ENCODE data around the gene PTPRCAP. TPM values are rescaled to one million over a fixed set of nuclear protein-coding genes. Genes with fewer than 3 reads are reported as not detected.
A peak's percentile ranks its signal among the peaks of the same experiment; 100 is the strongest.

PTPRCAP gene
- total RNA-seq, 2 experiments from 2014 or later: 93.5 to 97.4 TPM

DNA sequence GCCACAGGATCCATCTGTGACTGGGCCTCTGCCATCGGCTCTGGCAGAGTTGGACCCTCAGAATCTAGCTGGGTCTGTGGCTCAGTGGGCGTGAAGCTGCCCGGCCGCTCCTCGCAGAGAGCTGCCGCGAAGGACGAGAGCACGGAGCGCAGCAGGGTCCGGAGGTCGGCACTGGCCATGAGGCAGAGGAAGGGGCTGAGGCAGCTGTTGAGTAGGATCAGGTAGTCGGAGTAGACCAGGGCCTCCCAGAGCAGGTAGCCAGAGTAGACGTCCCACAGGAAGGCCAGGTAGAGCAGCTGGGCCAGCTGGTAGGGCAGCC, 14.1 kb upstream of the PTPRCAP start:
- ChIA-PET POLR2A (interaction anchor here (1.0 to 2.4 kb wide), 3 partner anchors 13 to 32 kb away, joined by 3 to 8 read pairs (median 3); partner anchors contain the start of gene PTPRCAP), CTCF (no interaction called here)
- no peak overlapping the region for H3K27ac Mint-ChIP-seq
- H3K4me3 Mint-ChIP-seq: no peak overlapping the region
- no peak for DNase-seq
- H3K4me1 Mint-ChIP-seq (ENCODE audit: low read depth): peaks cover 28% of the 10 kb centered on the region
- H3K36me3 Mint-ChIP-seq: no peaks in the 10 kb centered on the region
- H3K9me3 Mint-ChIP-seq: no peaks in the 10 kb centered on the region
- intact Hi-C loops (cut with micrococcal nuclease): no loop called here
- no peaks in the 10 kb centered on the region for H3K27me3 Mint-ChIP-seq

DNA sequence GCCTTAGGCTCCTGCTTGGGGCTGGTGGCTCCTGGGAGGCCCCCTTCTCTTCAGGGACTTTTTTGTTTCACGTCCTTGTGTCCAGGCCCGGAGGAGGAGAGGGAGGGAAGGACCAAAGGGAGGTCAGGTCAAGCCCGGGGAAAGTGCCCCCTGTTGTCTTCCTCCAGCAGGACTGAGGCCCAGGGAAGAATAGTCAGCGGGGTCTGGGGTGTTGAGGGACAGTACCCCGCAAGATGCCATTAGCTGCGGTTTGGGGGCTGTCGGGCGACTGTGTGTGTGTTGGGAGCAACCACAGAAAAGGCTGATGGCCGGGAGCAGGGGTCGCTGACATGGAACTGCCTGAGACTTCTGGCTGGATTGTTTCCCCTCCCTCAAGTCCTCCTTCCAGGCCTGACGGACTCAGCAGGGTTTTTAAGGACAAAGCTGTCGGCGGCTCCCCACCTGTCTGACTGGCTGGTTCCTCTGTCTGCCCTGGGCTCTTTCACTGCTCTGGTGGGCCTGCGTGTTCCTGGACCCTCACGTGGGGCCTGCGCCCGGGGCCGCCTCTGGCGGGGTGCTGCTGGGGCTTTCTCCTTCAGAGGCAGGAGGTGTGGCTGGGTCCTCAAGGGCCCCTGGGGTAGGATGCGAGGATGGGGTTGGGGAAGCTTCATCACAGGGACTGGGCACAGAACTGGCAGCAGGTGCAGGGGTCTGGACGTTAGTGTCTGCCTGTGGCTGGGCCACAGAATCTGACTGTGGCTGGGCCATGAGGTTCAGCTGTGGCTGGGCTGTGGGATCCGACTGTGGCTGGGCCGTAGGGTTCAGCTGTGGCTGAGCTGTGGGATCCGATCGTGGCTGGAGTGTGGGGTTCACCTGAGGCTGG, 13.5 kb upstream of the PTPRCAP start:
- intact Hi-C loops (cut with micrococcal nuclease): no loop called here
- H3K9me3 Mint-ChIP-seq: no peaks in the 10 kb centered on the region
- H3K27me3 Mint-ChIP-seq: no peaks in the 10 kb centered on the region
- ChIA-PET CTCF (no interaction called here), POLR2A (interaction anchor here (1.1 to 2.4 kb wide), 3 partner anchors 14 to 49 kb away, joined by 3 to 8 read pairs (median 3); partner anchors contain the start of genes PPP1CA and PTPRCAP)
- no peak overlapping the region for H3K27ac Mint-ChIP-seq
- H3K36me3 Mint-ChIP-seq: no peaks in the 10 kb centered on the region
- H3K4me1 Mint-ChIP-seq (ENCODE audit: low read depth): peaks cover 33% of the 10 kb centered on the region
- H3K4me3 Mint-ChIP-seq: no peak overlapping the region
- no peak for DNase-seq

DNA sequence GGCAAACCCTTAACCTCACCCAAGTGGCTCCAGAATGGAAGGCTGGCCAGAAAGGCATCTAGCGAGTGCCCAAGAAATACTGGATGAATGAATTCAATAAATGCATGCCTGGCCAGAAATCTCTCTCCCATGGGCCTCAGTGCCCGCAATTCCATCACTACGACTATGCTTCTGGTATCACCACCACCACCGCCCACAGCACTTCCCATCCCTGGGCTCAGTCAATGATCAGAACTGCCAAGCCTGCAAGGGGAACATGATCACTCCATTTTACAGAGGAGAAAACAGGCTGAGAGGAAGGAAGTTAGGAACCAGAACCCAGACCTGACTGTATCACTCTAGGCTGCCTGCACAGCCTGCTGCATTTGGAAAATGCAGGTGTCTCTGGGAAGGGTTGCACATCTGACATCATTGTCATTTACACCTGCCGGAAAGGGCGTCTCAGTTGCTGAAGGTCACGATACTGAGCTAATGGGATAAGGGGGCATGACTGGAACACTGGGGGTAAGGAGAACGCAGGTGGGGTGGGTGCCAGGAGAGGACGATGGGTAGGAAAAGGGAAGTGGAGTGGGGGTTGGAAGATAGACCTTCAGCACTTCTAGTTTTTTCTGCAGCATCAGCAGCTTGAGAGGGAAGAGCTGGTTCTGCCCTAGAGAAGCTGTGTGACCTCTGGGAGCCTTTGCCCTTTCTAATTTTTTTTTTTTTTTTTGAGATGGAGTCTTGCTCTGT, 11.8 kb upstream of the PTPRCAP start:
- Mint-ChIP-seq H3K4me1 (ENCODE audit: low read depth) (peaks cover 50% of the 10 kb centered on the region), H3K27me3 (no peaks in the 10 kb centered on the region), H3K27ac (no peak overlapping the region), H3K9me3 (no peaks in the 10 kb centered on the region), H3K4me3 (no peak overlapping the region), H3K36me3 (no peaks in the 10 kb centered on the region)
- ChIA-PET POLR2A (interaction anchor here (0.6 to 2.4 kb wide), 4 partner anchors 12 to 114 kb away, joined by 3 to 8 read pairs (median 4); partner anchors contain the start of genes PPP1CA, PTPRCAP and RPS6KB2), CTCF (interaction anchor here (0.6 kb wide), 1 partner anchor 12 kb away, joined by 3 read pairs; the partner anchor contains the start of gene PTPRCAP)
- intact Hi-C loops (cut with micrococcal nuclease): no loop called here
- no peak for DNase-seq

DNA sequence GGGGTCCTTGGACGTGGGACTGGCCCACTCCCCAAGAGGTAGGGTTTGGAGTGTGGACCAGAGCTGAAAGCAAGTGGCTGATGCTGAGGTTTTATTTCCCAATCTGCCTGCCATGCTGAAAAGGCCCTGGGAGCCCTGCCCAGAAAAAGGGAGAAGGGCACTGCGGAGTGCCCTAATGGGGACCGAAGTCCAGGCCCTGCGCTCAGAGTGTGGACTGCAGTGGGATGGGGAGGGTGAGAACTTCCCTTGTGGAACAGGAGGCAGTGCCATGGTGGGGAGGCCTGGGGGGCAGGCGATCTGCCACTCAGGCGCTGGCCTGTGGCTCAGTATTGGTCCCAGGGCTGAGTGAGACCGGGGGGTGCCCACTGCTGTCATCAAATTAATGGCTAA, 10.7 kb upstream of the PTPRCAP start:
- no peaks in the 10 kb centered on the region for H3K9me3 Mint-ChIP-seq
- ChIA-PET POLR2A (interaction anchor here (1.3 kb wide), 1 partner anchor 11 kb away, joined by 7 read pairs; the partner anchor contains the start of gene PTPRCAP), CTCF (no interaction called here)
- no peaks in the 10 kb centered on the region for H3K27me3 Mint-ChIP-seq
- intact Hi-C loops (cut with micrococcal nuclease): no loop called here
- no peaks in the 10 kb centered on the region for H3K36me3 Mint-ChIP-seq
- no peak for DNase-seq
- H3K4me1 Mint-ChIP-seq (ENCODE audit: low read depth): peaks cover 54% of the 10 kb centered on the region
- no peak overlapping the region for H3K4me3 Mint-ChIP-seq
- H3K27ac Mint-ChIP-seq: no peak overlapping the region

DNA sequence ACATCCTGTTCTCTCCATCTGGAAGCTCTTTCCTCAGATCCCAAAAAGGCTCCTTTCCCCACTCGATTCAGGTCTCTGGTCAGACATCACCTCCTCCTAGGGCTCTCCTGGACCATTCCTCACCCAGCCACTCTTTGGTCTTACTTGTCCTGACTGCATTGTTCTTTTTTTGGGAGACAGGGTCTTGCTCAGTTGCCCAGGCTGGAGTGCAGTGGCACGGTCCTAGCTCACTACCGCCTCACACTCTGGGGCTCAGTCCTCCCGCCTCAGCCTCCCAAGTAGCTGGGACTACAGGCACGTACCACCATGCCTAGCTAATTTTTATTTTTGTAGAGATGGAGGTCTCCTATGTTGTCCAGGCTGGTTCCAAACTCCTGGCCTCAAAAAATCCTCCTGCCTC, 8.0 kb upstream of the PTPRCAP start:
- Mint-ChIP-seq H3K27me3 (no peaks in the 10 kb centered on the region), H3K36me3 (no peaks in the 10 kb centered on the region), H3K4me1 (ENCODE audit: low read depth) (peaks cover 71% of the 10 kb centered on the region), H3K9me3 (no peaks in the 10 kb centered on the region), H3K4me3 (peak overlapping the region; percentile 77), H3K27ac (peak overlapping the region; percentile 79)
- CTCF ChIA-PET: interaction anchor here (0.6 to 1.1 kb wide), 2 partner anchors 44 to 55 kb away, joined by 3 read pairs; partner anchors contain the start of gene PPP1CA
- no peak for DNase-seq
- intact Hi-C loops (cut with micrococcal nuclease): no loop called here
- POLR2A ChIA-PET: interaction anchor here (0.6 to 1.0 kb wide), 2 partner anchors 9 to 15 kb away, joined by 3 to 4 read pairs; no protein-coding TSS in a partner anchor

DNA sequence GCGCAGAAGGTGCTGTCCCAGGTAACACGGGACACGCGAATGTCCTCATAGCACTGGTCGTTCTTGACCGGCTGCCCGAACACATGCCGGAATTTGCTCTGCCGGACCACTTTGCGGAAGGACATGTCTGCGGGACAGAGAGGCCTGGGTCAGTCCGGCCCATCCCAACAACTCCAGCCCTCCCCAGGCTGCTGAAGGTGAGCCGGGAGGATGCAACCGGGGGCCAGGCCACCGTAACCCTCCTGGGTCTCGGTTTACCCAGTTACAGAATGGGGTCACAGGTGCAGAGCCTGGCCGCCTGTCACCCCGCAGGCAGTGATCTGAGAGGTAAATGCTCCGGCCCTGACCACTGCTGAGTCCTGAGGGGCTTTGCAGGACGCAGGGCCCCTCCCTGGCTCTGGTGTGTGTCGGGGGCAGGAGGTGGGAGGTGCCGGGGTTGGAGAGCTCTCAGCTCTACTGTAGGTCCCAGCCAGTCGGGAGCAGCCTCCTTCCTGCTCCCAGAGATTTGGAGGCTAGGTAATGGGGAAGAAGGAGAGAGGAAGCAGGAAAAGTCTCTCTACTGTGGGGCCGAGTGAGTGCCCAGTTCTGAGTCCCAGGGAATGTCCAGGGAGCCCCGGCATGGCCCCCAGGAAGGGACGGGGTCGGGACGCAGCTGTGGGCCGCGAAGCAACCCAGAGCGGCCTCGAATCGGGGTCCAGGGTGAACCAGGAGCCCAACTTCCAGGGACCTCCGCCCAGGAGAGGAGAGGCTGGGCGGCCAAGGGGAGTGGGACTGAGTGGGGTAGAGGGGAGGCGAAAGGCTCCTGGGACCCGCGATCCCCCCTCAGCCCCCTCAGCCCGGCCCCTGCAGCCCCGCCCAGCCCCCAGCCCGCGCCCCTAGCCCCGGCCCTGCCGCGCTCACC, 5.3 kb upstream of the PTPRCAP start:
- ChIA-PET POLR2A (interaction anchor here (0.8 to 1.0 kb wide), 2 partner anchors 22 to 43 kb away, joined by 3 read pairs; no protein-coding TSS in a partner anchor), CTCF (interaction anchor here (0.8 kb wide), 1 partner anchor 26 kb away, joined by 3 read pairs; the partner anchor contains the start of gene TMEM134)
- Mint-ChIP-seq H3K36me3 (peaks cover 20% of the 10 kb centered on the region), H3K9me3 (no peaks in the 10 kb centered on the region), H3K4me1 (ENCODE audit: low read depth) (peaks cover 69% of the 10 kb centered on the region), H3K4me3 (peak overlapping the region; percentile 59), H3K27ac (peak overlapping the region; percentile 51), H3K27me3 (no peaks in the 10 kb centered on the region)
- DNase-seq: no peak
- intact Hi-C loops (cut with micrococcal nuclease): no loop called here

DNA sequence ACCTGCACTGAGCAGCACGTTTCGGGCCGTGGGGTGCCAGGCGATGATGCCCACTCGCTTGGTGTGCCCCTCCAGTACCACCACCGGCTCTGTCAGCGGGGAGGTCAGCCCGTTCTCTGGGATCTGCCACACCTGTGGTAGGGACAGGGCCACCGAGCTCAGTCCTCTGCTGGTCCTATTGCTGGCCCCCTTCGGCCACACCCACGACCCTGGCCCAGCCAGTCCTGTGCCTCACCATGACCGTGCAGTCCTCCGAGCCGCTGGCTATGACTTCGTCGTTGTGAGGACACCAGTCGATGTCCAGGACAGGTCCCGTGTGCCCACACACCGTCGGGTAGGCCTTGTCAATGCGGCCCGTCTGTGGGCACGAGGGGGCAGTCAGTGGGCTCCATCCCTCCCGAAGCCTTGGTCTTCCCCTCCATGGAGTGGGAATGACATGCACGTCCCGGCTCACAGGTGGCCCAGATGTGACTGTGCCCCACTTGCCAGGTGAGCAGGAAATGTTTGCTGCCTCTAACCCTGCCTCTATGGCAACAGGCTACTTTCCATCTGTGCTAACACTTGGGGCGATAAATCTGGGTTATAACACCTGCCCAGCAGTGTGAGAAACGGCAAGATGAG, 4.4 kb upstream of the PTPRCAP start:
- Mint-ChIP-seq H3K27me3 (no peaks in the 10 kb centered on the region), H3K4me3 (no peak overlapping the region), H3K36me3 (peaks cover 27% of the 10 kb centered on the region), H3K27ac (peak overlapping the region; percentile 42), H3K4me1 (ENCODE audit: low read depth) (peaks cover 60% of the 10 kb centered on the region), H3K9me3 (no peaks in the 10 kb centered on the region)
- no peak for DNase-seq
- ChIA-PET CTCF (no interaction called here), POLR2A (no interaction called here)
- intact Hi-C loops (cut with micrococcal nuclease): no loop called here

DNA sequence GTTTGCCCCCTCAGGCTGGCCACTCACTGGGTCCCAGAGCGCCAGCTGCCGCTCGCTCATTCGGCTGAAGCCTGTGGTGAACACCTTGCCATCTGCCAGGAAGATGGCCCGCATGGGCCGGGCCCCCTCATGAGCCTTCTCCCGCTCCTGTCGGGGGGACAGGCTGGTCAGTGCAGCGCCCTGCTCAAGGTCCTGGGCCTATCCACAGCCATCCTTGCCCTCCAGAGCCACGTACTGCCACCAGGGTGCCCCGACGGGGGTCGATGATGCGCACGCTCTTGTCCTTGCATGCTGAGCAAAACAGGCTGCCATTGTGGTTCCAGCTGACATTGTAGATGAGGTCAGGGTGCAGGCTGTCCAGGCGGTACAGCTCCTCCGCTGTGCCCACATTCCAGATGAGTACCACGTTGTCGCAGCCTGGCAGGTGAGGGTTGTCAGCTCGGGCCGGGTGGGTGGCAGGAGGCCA, 3.6 kb upstream of the PTPRCAP start:
- peaks cover 32% of the 10 kb centered on the region for H3K36me3 Mint-ChIP-seq
- no peaks in the 10 kb centered on the region for H3K27me3 Mint-ChIP-seq
- no peak overlapping the region for H3K4me3 Mint-ChIP-seq
- ChIA-PET POLR2A (interaction anchor here (1.0 to 6.8 kb wide), 3 partner anchors 13 to 45 kb away, joined by 3 to 67 read pairs (median 3); partner anchors contain the start of genes AIP and RPS6KB2), CTCF (interaction anchor here (0.9 kb wide), 1 partner anchor 27 kb away, joined by 3 read pairs; no protein-coding TSS in a partner anchor)
- DNase-seq: no peak
- no peaks in the 10 kb centered on the region for H3K9me3 Mint-ChIP-seq
- H3K4me1 Mint-ChIP-seq (ENCODE audit: low read depth): peaks cover 57% of the 10 kb centered on the region
- intact Hi-C loops (cut with micrococcal nuclease): no loop called here
- H3K27ac Mint-ChIP-seq: peak overlapping the region; percentile 69

DNA sequence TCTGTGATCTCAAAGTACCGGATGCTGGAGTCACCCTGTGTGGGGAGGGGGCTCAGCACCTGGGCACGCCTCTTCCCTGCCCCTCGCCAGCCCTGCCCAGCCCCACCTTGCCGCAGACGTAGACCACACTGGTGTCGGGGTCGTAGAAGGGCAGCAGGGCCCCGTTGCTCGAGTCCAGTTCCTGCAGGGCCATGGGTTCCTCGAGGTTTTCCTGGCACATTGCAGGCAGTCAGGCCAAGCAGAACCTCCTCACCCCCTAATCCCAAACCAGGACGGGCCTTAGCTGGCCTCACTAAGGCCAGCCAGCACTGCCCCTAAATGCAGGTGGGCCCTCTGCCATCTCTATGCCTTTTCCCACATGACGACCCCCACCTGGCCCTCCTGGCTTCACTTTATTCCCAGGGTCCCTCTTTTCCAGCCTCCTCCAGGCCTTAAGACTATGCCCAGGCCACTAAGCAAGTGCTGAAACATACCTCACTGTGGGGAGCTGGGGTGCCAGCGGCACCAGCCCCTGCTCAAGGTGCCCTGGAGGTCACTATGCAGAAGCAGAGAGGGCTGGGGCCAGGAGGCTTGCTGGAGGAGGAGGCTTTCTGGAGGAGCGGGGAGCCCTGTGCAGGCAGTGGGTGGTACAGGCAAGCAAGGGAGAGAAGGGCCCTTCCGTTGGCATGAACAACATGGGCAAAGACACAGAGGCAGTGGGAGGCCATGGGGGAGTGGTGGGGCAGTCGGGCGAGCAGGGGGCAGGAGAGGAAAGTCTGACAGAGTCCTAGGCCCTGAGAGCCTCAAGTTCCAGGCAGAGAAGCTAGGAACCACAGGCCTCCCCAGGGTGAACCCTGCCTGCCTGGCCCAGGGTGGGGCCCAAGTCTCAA, 3.0 kb upstream of the PTPRCAP start:
- H3K9me3 Mint-ChIP-seq: no peaks in the 10 kb centered on the region
- peaks cover 55% of the 10 kb centered on the region for H3K4me1 Mint-ChIP-seq (ENCODE audit: low read depth)
- intact Hi-C loops (cut with micrococcal nuclease): no loop called here
- CTCF ChIA-PET: interaction anchor here (0.9 to 2.4 kb wide), 2 partner anchors 12 to 28 kb away, joined by 3 to 6 read pairs; partner anchors contain the start of gene RPS6KB2
- peaks cover 39% of the 10 kb centered on the region for H3K36me3 Mint-ChIP-seq
- H3K27me3 Mint-ChIP-seq: no peaks in the 10 kb centered on the region
- DNase-seq: peak; percentile 56
- H3K4me3 Mint-ChIP-seq: peak overlapping the region; percentile 85
- POLR2A ChIA-PET: interaction anchor here (0.8 to 6.8 kb wide), 4 partner anchors 12 to 84 kb away, joined by 3 to 67 read pairs (median 4); partner anchors contain the start of genes AIP and RPS6KB2
- H3K27ac Mint-ChIP-seq: peak overlapping the region; percentile 95

All from activated CD4-positive, alpha-beta memory T cell treated with anti-CD3 and anti-CD28 coated beads for 36 hours (primary cell).